ENCODE results near the gene GALNS.
"Not testable (repeated sequence)": the region's sequence is repeated elsewhere in the genome, so short reads cannot be mapped to it uniquely, and the experiment has no call there.

Gene GALNS

GRCh38 chr16:88771781-88772180 lies 85.0 kb downstream of the GALNS start:
- in situ Hi-C loops (cut with HindIII; ENCODE audit: low pct_ligation_motif_present, low pct_unique_long_range_greater_than_20kb, low sequenced_read_pairs): loop anchor here (25.0 kb wide), 1 partner anchor 91 kb away; the partner anchor contains the start of genes GALNS, PABPN1L and TRAPPC2L
- DNase-seq: not testable (repeated sequence)

- in situ Hi-C loops (cut with HindIII; ENCODE audit: low pct_ligation_motif_present, low pct_unique_long_range_greater_than_20kb, low sequenced_read_pairs): loop anchor here (25.0 kb wide), 1 partner anchor 91 kb away; the partner anchor contains the start of genes GALNS, PABPN1L and TRAPPC2L
- no peak for DNase-seq
Measured at GRCh38 chr16:88771294-88771772, 85.4 kb downstream of the GALNS start.

GRCh38 chr16:88770461-88771293 lies 86.1 kb downstream of the GALNS start:
- DNase-seq: peak; percentile 98
- in situ Hi-C loops (cut with HindIII; ENCODE audit: low pct_ligation_motif_present, low pct_unique_long_range_greater_than_20kb, low sequenced_read_pairs): loop anchor here (25.0 kb wide), 1 partner anchor 92 kb away; the partner anchor contains the start of genes GALNS, PABPN1L and TRAPPC2L

- DNase-seq: peak; percentile 43
- in situ Hi-C loops (cut with HindIII; ENCODE audit: low pct_ligation_motif_present, low pct_unique_long_range_greater_than_20kb, low sequenced_read_pairs): loop anchor here (25.0 kb wide), 1 partner anchor 92 kb away; the partner anchor contains the start of genes GALNS, PABPN1L and TRAPPC2L
Measured at GRCh38 chr16:88769617-88770460, 86.9 kb downstream of the GALNS start.

GRCh38 chr16:88768071-88768783 lies 88.5 kb downstream of the GALNS start:
- in situ Hi-C loops (cut with HindIII; ENCODE audit: low pct_ligation_motif_present, low pct_unique_long_range_greater_than_20kb, low sequenced_read_pairs): loop anchor here (25.0 kb wide), 1 partner anchor 94 kb away; the partner anchor contains the start of genes GALNS, PABPN1L and TRAPPC2L
- DNase-seq: no peak

- in situ Hi-C loops (cut with HindIII; ENCODE audit: low pct_ligation_motif_present, low pct_unique_long_range_greater_than_20kb, low sequenced_read_pairs): loop anchor here (25.0 kb wide), 1 partner anchor 95 kb away; the partner anchor contains the start of genes GALNS, PABPN1L and TRAPPC2L
- no peak for DNase-seq
Measured at GRCh38 chr16:88767546-88768070, 89.1 kb downstream of the GALNS start.

GRCh38 chr16:88766975-88767374 lies 89.8 kb downstream of the GALNS start:
- DNase-seq: no peak
- in situ Hi-C loops (cut with HindIII; ENCODE audit: low pct_ligation_motif_present, low pct_unique_long_range_greater_than_20kb, low sequenced_read_pairs): loop anchor here (25.0 kb wide), 1 partner anchor 95 kb away; the partner anchor contains the start of genes GALNS, PABPN1L and TRAPPC2L

- in situ Hi-C loops (cut with HindIII; ENCODE audit: low pct_ligation_motif_present, low pct_unique_long_range_greater_than_20kb, low sequenced_read_pairs): loop anchor here (25.0 kb wide), 1 partner anchor 97 kb away; the partner anchor contains the start of genes GALNS, PABPN1L and TRAPPC2L
- no peak for DNase-seq
Measured at GRCh38 chr16:88764913-88765349, 91.8 kb downstream of the GALNS start.

- no peak for DNase-seq
- in situ Hi-C loops (cut with HindIII; ENCODE audit: low pct_ligation_motif_present, low pct_unique_long_range_greater_than_20kb, low sequenced_read_pairs): loop anchor here (25.0 kb wide), 1 partner anchor 98 kb away; the partner anchor contains the start of genes GALNS, PABPN1L and TRAPPC2L
Measured at GRCh38 chr16:88764080-88764479, 92.7 kb downstream of the GALNS start.
